ENCODE measurements around the gene CCT4. TPM values are rescaled to one million over a fixed set of nuclear protein-coding genes. Genes with fewer than 3 reads are reported as not detected.

The CCT4 gene
- total RNA-seq, result 189 and 208 TPM in 2 replicates

GRCh38 chr2:61888267-61889055 lies at the start of gene CCT4:
Gene CCT4 (minus strand): TSS chr2:61888656. CDS start chr2:61888507, 149 bp downstream.

GRCh38 chr2:61905372-61906185 lies 17.1 kb upstream of the CCT4 start, which contains the start of gene COMMD1:
Gene COMMD1 (plus strand): TSS chr2:61905674. CDS start chr2:61905679, 5 bp downstream.

DNA sequence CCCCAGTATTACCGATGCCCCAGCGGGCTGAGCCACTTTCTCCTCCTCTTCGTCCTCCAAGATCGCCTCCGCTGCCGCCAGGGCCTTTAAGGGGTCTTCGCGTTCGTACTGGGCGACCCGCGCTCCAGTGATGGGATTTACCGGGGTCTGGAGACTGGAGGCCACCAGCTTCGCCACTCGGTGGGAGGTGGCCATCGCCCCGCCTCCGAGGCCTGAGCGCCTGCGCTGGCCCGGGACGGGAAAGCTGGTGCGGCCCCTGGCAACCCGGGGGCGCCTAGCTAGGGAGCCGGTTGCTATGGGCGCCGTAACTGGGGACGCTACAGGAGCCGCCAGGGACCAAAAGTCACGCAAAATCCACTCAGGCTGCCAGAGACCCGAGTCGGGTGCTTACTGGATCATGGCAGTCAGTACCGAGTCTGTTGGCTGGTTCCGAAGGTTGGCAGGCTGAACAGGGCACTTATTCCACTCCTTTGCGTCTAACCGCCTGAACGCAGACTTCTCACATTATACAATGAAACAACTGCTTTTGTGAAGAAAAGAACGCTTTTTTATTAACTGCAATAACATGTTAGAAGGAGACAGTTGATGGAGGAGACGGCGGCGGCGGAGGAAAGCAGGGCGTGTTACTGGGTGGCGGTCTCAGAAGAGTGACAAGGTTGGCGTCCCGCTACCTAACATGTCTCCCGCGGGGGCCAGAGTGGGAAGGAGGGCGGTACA lies 34.5 kb downstream of the CCT4 start, which contains the start of gene FAM161A:
TSS of gene FAM161A (minus strand) at position 214 of the 717 bp plus-strand sequence. CDS start at position 195, 19 bp downstream.

Other genes with a start within 250 kb of the CCT4 start
- 1.9 and 3.4 TPM in 2 replicates for gene FAM161A, start 34.6 kb downstream of the CCT4 start, total RNA-seq
- 55.4 and 56.7 TPM in 2 replicates for gene COMMD1, start 17.0 kb upstream of the CCT4 start, total RNA-seq